Small intestine (tissue), 7 donors: ENCODE data around the gene ORM2. TPM values are rescaled to one million over a fixed set of nuclear protein-coding genes. Genes with fewer than 3 reads are reported as not detected.
A peak's percentile ranks its signal among the peaks of the same experiment; 100 is the strongest.
"Not testable (repeated sequence)": the region's sequence is repeated elsewhere in the genome, so short reads cannot be mapped to it uniquely, and the experiment has no call there.

Experiments
- DNase-seq, 2 donors: peaks; one replicate each; pipeline versions ENCODE4 v3.0.0 to v3.0.0-alpha.2; 2013
- FAIRE-seq: peaks from 2 replicates; lab custom pipeline; 2012; peaks lifted over from hg19 to GRCh38; lab: Jason Lieb, UNC
- H3K27ac ChIP-seq, 3 donors: one replicate each; pipeline ENCODE4 v1.5.1; 2013; ENCODE audit warnings: low read length in 2 of 3, mild to moderate bottlenecking in 2 of 3, control low read depth in 1 of 3, inconsistent platforms in 1 of 3, low read depth in 1 of 3, moderate library complexity in 1 of 3
- H3K27me3 ChIP-seq, 3 donors: one replicate each; pipeline ENCODE4 v1.6.1; 2013; ENCODE audit warnings: low read length in 3 of 3, inconsistent platforms in 1 of 3; ENCODE audit not compliant: control insufficient read depth in 3 of 3, insufficient read depth in 3 of 3
- H3K36me3 ChIP-seq, 3 donors: one replicate each; pipeline ENCODE4 v1.6.1; 2013; ENCODE audit warnings: low read length in 3 of 3, inconsistent platforms in 1 of 3, low read depth in 1 of 3, mild to moderate bottlenecking in 1 of 3, moderate library complexity in 1 of 3; ENCODE audit not compliant: control insufficient read depth in 3 of 3, insufficient read depth in 2 of 3
- H3K4me1 ChIP-seq, 3 donors: one replicate each; pipeline ENCODE4 v1.6.1; 2013; ENCODE audit warnings: low read length in 2 of 3, inconsistent platforms in 1 of 3, low read depth in 1 of 3, mild to moderate bottlenecking in 1 of 3, moderate library complexity in 1 of 3; ENCODE audit not compliant: control insufficient read depth in 3 of 3, insufficient read depth in 2 of 3
- H3K4me3 ChIP-seq, 3 donors: one replicate each; pipeline ENCODE4 v1.5.1; 2013; ENCODE audit warnings: low read length in 3 of 3, control low read depth in 1 of 3, inconsistent platforms in 1 of 3, low read depth in 1 of 3, mild to moderate bottlenecking in 1 of 3, moderate library complexity in 1 of 3
- H3K9me3 ChIP-seq, 2 donors: one replicate each; pipeline ENCODE4 v1.6.1; 2013; ENCODE audit warnings: low read depth in 1 of 2, low read length in 1 of 2; ENCODE audit not compliant: control insufficient read depth in 2 of 2, insufficient read depth in 1 of 2
- WGBS, 3 donors: extraction: QIAGEN DNeasy Blood & Tissue Kit; methylation state at CpG; one replicate each; pipeline ENCODE4 v1.1.7; 2013; 5-methylcytosine and 5-hydroxymethylcytosine counted together
- polyA plus RNA-seq, 4 donors: library from polyadenylated mRNA; stranded (reverse) in 3 of 4; unstranded in 1 of 4; fragments of 200-250 nt in 3 of 4; fragments of 120-200 nt in 1 of 4; gene quantifications; one replicate each; pipeline versions ENCODE4 v1.2.1 to v1.2.3, GENCODE V29; 2013
- donor health status: healthy with polysubstance abuse.
- donor health status: control.
- donor health status: control.
- donor health status: Bipolar disorder and iron deficiency.
- donor health status: healthy.

The ORM2 gene
- polyA plus RNA-seq, 4 donors: 0.28 TPM; not detected in 3

GRCh38 chr9:114328357-114328820 lies 1.3 kb upstream of the ORM2 start:
- H3K9me3 ChIP-seq, FAIRE-seq, H3K36me3 ChIP-seq, H3K4me1 ChIP-seq, H3K27me3 ChIP-seq, H3K4me3 ChIP-seq, H3K27ac ChIP-seq: not testable (repeated sequence)
- WGBS, 3 donors: 65 to 81% (median 73%) methylated on average over 10 of the region's 10 CpGs
- DNase-seq: peak in 1 of 2 donors; percentile 32

- H3K4me1 ChIP-seq, H3K27ac ChIP-seq, FAIRE-seq, H3K36me3 ChIP-seq, DNase-seq, H3K9me3 ChIP-seq, H3K4me3 ChIP-seq, H3K27me3 ChIP-seq: not testable (repeated sequence)
- WGBS, 3 donors: 77 to 82% (median 79%) methylated on average over 9 to 11 of the region's 12 CpGs
Observed at GRCh38 chr9:114328937-114329624, 588 bp upstream of the ORM2 start.

DNA sequence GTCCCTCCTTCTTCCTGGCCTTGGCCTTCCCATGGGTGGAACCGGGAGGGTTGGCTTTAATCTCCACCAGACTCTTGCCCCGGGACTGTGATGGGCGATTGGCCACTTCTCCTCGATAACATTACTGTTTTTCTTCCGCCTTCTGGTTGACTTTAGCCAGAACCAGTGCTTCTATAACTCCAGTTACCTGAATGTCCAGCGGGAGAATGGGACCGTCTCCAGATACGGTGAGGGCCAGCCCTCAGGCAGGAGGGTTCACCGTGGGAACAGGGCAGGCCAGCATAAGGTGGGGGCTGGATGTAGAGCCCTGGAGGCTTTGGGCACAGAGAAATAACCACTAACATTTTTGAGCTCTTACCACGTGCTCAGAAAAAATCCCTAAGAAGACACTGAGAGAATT lies 967 bp downstream of the ORM2 start:
- Histone ChIP-seq H3K4me3 (no peak overlapping the region), H3K4me1 (peaks cover 0 to 4% (median 0%) of the 10 kb centered on the region in 3 donors), H3K36me3 (peaks cover 0 to 8% (median 0%) of the 10 kb centered on the region in 3 donors), H3K9me3 (peaks cover 0 to 7% of the 10 kb centered on the region in 2 donors), H3K27ac (no peak overlapping the region), H3K27me3 (no peaks in the 10 kb centered on the region)
- no peak for FAIRE-seq
- 61 to 77% (median 64%) methylated on average over 10 of the region's 10 CpGs for WGBS, 3 donors
- DNase-seq: no peak

- not testable (repeated sequence) for FAIRE-seq, DNase-seq, H3K9me3 ChIP-seq, H3K4me1 ChIP-seq, H3K4me3 ChIP-seq, H3K27me3 ChIP-seq, H3K27ac ChIP-seq
- H3K36me3 ChIP-seq: peaks cover 0 to 15% (median 0%) of the 10 kb centered on the region in 3 donors
- WGBS, 3 donors: 60 to 72% (median 61%) methylated on average over 15 of the region's 19 CpGs
Observed at GRCh38 chr9:114331229-114332195, 1.8 kb downstream of the ORM2 start.

GRCh38 chr9:114332474-114333040 lies 2.9 kb downstream of the ORM2 start:
- WGBS, 3 donors: 61 to 80% (median 72%) methylated on average over 3 to 4 of the region's 4 CpGs
- not testable (repeated sequence) for FAIRE-seq

DNA sequence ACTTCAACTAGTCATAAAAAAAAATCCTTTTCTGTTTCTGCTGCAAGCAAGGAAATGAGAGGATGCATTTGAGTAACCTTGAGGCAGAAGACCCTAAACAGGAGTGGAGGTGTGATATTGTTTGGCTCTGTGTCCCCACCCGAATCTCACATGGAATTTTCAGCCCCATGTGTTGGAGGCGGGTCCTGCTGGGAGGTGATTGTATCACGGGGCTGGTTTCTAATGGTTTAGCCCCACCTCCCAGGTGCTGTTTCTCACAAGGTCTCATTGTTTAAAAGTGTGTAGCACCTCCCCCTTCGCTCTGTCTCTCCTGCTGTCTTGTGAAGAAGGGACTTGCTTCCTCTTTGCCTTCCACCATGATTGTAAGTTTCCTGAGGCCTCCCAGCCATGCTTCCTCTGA lies 4.0 kb downstream of the ORM2 start:
- not testable (repeated sequence) for H3K27me3 ChIP-seq, FAIRE-seq, H3K4me3 ChIP-seq, H3K27ac ChIP-seq, H3K9me3 ChIP-seq, H3K4me1 ChIP-seq, DNase-seq
- WGBS, 3 donors: 78 to 94% (median 79%) methylated on average over 2 to 3 of the region's 4 CpGs
- peaks cover 0 to 32% (median 6%) of the 10 kb centered on the region in 3 donors for H3K36me3 ChIP-seq

More at GRCh38 chr9:114332474-114333040, 2.9 kb downstream of the ORM2 start:
- not testable (repeated sequence) for DNase-seq, H3K9me3 ChIP-seq, H3K4me3 ChIP-seq, H3K4me1 ChIP-seq, H3K27ac ChIP-seq, H3K27me3 ChIP-seq
- peaks cover 0 to 24% (median 6%) of the 10 kb centered on the region in 3 donors for H3K36me3 ChIP-seq

- Histone ChIP-seq H3K9me3 (no peaks in the 10 kb centered on the region), H3K4me1 (no peaks in the 10 kb centered on the region), H3K4me3 (no peak overlapping the region), H3K27me3 (no peaks in the 10 kb centered on the region), H3K36me3 (peaks cover 0 to 38% (median 6%) of the 10 kb centered on the region in 3 donors), H3K27ac (no peak overlapping the region)
- FAIRE-seq (no peak), DNase-seq (no peak)
- WGBS, 3 donors: 92 to 95% (median 94%) methylated on average over 8 of the region's 9 CpGs
Observed at GRCh38 chr9:114334490-114334889, 4.8 kb downstream of the ORM2 start.

DNA sequence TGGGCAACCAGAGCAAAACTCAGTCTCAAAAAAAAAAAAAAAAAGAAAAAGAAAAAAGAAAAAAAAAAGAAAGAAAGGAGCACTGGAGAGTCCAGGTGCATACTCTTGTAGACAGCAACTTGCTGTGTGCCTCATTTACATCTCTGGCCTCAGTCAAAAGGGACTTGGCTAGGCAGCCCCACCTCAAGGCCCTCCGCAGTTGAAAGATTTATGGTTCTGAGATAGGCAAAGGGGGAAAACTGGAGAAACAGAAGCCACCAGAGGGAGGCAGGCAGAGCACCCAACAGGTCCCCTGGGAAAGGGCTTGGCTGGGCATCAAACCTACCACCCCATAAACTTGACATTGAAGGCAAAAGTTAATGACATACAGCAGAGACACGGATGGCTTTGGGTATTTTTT lies 6.1 kb downstream of the ORM2 start:
- Histone ChIP-seq H3K27ac (no peak overlapping the region), H3K36me3 (peaks cover 0 to 50% (median 6%) of the 10 kb centered on the region in 3 donors), H3K9me3 (no peaks in the 10 kb centered on the region), H3K4me3 (no peak overlapping the region), H3K4me1 (no peaks in the 10 kb centered on the region), H3K27me3 (no peaks in the 10 kb centered on the region)
- WGBS, 3 donors: 68 to 71% (median 71%) methylated on average over 2 of the region's 2 CpGs
- no peak for DNase-seq
- no peak for FAIRE-seq
